Measurements from ENCODE around the gene UQCRHL. TPM values are rescaled to one million over a fixed set of nuclear protein-coding genes. Genes with fewer than 3 reads are reported as not detected.

UQCRHL gene
- total and polyA plus RNA-seq, 12 donors: 2.1 to 8.6 (median 3.9) TPM

DNA sequence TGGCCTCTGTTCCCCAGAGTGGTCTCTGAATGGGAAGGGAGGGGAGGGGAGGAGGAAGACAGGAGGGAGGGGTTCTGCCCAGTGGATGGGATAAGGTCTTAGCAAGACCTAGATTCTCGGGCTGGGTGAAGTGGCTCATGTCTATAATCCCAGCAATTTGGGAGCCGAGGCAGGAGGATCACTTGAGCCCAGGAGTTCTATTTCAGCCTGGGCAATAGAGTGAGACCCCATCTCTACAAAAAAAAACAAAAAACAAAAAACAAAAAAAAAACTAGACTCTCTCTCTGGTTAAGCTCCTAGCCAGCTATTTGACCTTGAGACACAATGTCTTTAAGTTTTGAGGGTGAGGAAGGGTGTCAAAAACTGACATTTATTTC, 11.4 kb downstream of the UQCRHL start:
- H3K4me1 ChIP-seq: peaks cover 4 to 41% (median 20%) of the 10 kb centered on the region in 9 donors
- H3K27me3 ChIP-seq: no peaks in the 10 kb centered on the region
- ATAC-seq (no peak), DNase-seq (no peak)
- intact Hi-C loops (cut with DNase I): no loop called here
- no peaks in the 10 kb centered on the region for H3K9me3 ChIP-seq
- TF ChIP-seq CTCF (IDR thresholded peaks at IDR 0.05): no peak
- no peak overlapping the region for H3K27ac ChIP-seq
- no peaks in the 10 kb centered on the region for H3K36me3 ChIP-seq
- no peak overlapping the region for H3K4me3 ChIP-seq
- 88 to 91% methylated on average over 2 of the region's 2 CpGs for WGBS, 2 donors

- no peak for DNase-seq
- no peaks in the 10 kb centered on the region for H3K9me3 ChIP-seq
- peak overlapping the region in 1 of 10 donors; percentile 10 for H3K27ac ChIP-seq
- no peaks in the 10 kb centered on the region for H3K27me3 ChIP-seq
- TF ChIP-seq CTCF (IDR thresholded peaks at IDR 0.05): no peak
- peaks cover 0 to 22% (median 10%) of the 10 kb centered on the region in 9 donors for H3K4me1 ChIP-seq
- no peak overlapping the region for H3K4me3 ChIP-seq
- H3K36me3 ChIP-seq: peaks cover 0 to 13% (median 0%) of the 10 kb centered on the region in 9 donors
- 77% methylated on average over 13 of the region's 13 CpGs for WGBS, 2 donors
- ATAC-seq: no peak
- intact Hi-C loops (cut with DNase I): no loop called here
These were observed 18.7 kb downstream of the UQCRHL start for GRCh38 chr1:15788624-15789301.

DNA sequence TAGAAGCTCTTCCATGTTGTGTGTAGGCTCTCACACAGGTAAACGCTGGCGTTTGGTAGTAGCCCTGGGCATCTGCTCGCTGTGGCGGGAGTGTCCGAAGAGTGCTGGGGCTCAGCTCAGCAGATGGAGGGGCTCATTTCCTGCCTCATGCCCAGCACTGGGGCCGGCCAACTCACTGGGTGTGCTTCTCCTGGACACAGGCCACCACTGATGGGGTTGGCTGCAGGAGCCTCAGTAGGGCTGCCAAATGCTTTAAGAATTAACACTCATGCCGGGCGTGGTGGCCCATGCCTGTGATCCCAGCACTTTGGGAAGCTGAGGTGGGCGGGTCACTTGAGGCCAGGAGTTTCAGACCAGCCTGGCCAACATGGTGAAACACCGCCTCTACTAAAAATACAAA, 20.9 kb downstream of the UQCRHL start:
- Histone ChIP-seq H3K36me3 (peaks cover 0 to 26% (median 0%) of the 10 kb centered on the region in 9 donors), H3K27ac (no peak overlapping the region), H3K4me3 (no peak overlapping the region), H3K4me1 (peaks cover 0 to 14% (median 6%) of the 10 kb centered on the region in 9 donors), H3K27me3 (no peaks in the 10 kb centered on the region), H3K9me3 (no peaks in the 10 kb centered on the region)
- ATAC-seq (peak in 7 of 8 donors; percentile 41 to 82 (median 66)), DNase-seq (no peak)
- 61 to 65% methylated on average over 10 of the region's 10 CpGs for WGBS, 2 donors
- intact Hi-C loops (cut with DNase I): no loop called here
- TF ChIP-seq CTCF (IDR thresholded peaks at IDR 0.05): no peak

- H3K4me1 ChIP-seq: peaks cover 0 to 14% (median 6%) of the 10 kb centered on the region in 9 donors
- no peak for DNase-seq
- H3K36me3 ChIP-seq: peaks cover 0 to 34% (median 2%) of the 10 kb centered on the region in 9 donors
- 92 to 93% methylated on average over 8 of the region's 8 CpGs for WGBS, 2 donors
- ATAC-seq: peak in 2 of 8 donors; percentile 31 to 43
- H3K4me3 ChIP-seq: no peak overlapping the region
- H3K27me3 ChIP-seq: no peaks in the 10 kb centered on the region
- no peaks in the 10 kb centered on the region for H3K9me3 ChIP-seq
- intact Hi-C loops (cut with DNase I): no loop called here
- H3K27ac ChIP-seq: no peak overlapping the region
- no peak for TF ChIP-seq CTCF (IDR thresholded peaks at IDR 0.05)
These were observed 21.8 kb downstream of the UQCRHL start for GRCh38 chr1:15785683-15786082.
